K562 (cell line): Measurements from ENCODE around the gene CRTC3. TPM values are rescaled to one million over a fixed set of nuclear protein-coding genes. Genes with fewer than 3 reads are reported as not detected.

Experiments
- ESRRA ChIP-seq: fragments of 450-650 bp; IDR thresholded peaks from 2 replicates; pipeline ENCODE4 v1.6.1; 2014; ENCODE audit warnings: low read depth, mild to moderate bottlenecking, moderate library complexity, borderline replicate concordance
- KDM1A ChIP-seq, 2 experiments: fragments of 450-650 bp; IDR thresholded peaks; 2 replicates each; pipeline ENCODE4 v1.6.1; 2016; ENCODE audit warnings: mild to moderate bottlenecking in 2 of 2
- MAFF ChIP-seq: IDR thresholded peaks from 2 replicates; pipeline ENCODE4 v1.6.1; 2012; ENCODE audit warnings: low read length, improper control_type of control experiment
- MTA1 ChIP-seq: fragments of 450-650 bp; IDR thresholded peaks from 2 replicates; pipeline ENCODE4 v1.6.1; 2017; ENCODE audit warnings: borderline replicate concordance
- NCOR1 ChIP-seq: fragments of 450-650 bp; IDR thresholded peaks from 2 replicates; pipeline ENCODE4 v1.6.1; 2016; ENCODE audit warnings: mild to moderate bottlenecking, moderate library complexity
- PCBP2 ChIP-seq: fragments of 200-400 bp; formaldehyde crosslinking; IDR thresholded peaks from 2 replicates; pipeline ENCODE4 v1.6.1; 2018; ENCODE audit warnings: low read length, low read depth, mild to moderate bottlenecking, moderate library complexity; ENCODE audit not compliant: poor library complexity, severe bottlenecking
- PHTF2 ChIP-seq: fragments of 250-450 bp; sonication (Bioruptor Pico); IDR thresholded peaks from 2 replicates; pipeline ENCODE4 v1.5.0; 2021; ENCODE audit warnings: mild to moderate bottlenecking
- POLR2A ChIP-seq: fragments of 450-650 bp; conservative IDR thresholded peaks from 2 replicates; pipeline ENCODE4 v1.6.1; 2016
- SMARCA4 ChIP-seq: fragments of 450-650 bp; IDR thresholded peaks from 2 replicates; pipeline ENCODE4 v1.6.1; 2016
- ZNF316 ChIP-seq: fragments of 450-650 bp; IDR thresholded peaks from 2 replicates; pipeline ENCODE4 v1.6.1; 2016
- polyA plus RNA-seq, 8 experiments: library from polyadenylated mRNA; depleted of rRNA in 4 of 8; stranded (reverse) in 5 of 8; unstranded in 3 of 8; fragments of >200 nt; fragmentation: Nextera tagmentation in 2 of 8; fragmentation: Illumina TruSeq in 1 of 8; extraction: Ambion mirVana in 2 of 8; extraction: Trizol in 1 of 8; gene quantifications; 2 replicates each; pipeline versions ENCODE4 v1.2.1 to v1.2.3, GENCODE V29; 2011 to 2014; ENCODE audit warnings: inconsistent platforms in 1 of 8, missing spikeins in 1 of 8
- total RNA-seq, 7 experiments: library from RNA; depleted of rRNA in 6 of 7; stranded (reverse); fragments of >200 nt in 6 of 7; fragmentation: Illumina TruSeq in 2 of 7; extraction: Trizol in 2 of 7; gene quantifications; 2 replicates each; pipeline versions ENCODE4 v1.2.1 to v1.2.3, GENCODE V29; 2011 to 2021; ENCODE audit warnings: low replicate concordance in 1 of 7
- TF ChIP-seq, protein P1 (sequence below), 2 experiments: fragments of 200-800 bp in 1 of 2; sonication (Bioruptor generic) in 1 of 2; sonication (generic) in 1 of 2; formaldehyde crosslinking in 1 of 2; IDR thresholded peaks in 1 of 2; conservative IDR thresholded peaks in 1 of 2; 2 replicates each; pipeline versions ENCODE4 v1.5.0 to v1.6.1; 2016 to 2020; ENCODE audit warnings: missing compliant biosample characterization in 1 of 2, missing genetic modification characterization in 1 of 2, missing genetic modification reagents in 1 of 2
- TF ChIP-seq, protein P2 (sequence below): fragments of 450-650 bp; IDR thresholded peaks from 2 replicates; pipeline ENCODE4 v1.6.1; 2017; ENCODE audit warnings: antibody characterized with exemption, mild to moderate bottlenecking

Gene CRTC3
- total and polyA plus RNA-seq, 9 of the 15 experiments (the other 6 are each of a cell fraction or from before 2014, with no cell fraction given) = 1.2 to 19.0 (median 11.6) TPM

DNA sequence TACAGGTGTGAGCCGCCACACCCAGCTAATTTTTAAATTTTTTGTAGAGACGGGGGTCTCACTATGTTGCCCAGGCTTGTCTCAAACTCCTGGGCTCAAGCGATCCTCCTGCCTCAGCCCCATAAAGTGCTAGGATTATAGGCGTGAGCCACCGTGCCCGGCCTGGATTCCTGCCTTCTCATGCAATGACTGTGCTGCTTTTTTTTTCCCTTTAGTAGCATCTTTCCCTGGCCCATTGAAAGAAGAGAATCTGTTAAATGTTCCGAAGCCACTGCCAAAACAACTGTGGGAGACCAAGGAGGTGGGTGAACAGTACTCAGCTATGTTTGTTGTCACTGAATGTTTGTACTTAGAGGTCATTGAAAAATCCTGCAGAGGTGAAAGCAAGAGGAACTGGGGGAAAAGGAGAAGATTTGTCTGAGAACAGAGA is 88.0 kb downstream of the CRTC3 start (continued):
- TF ChIP-seq ESRRA (peak; percentile 90), SMARCA4 (peak; percentile 70), MTA1 (peak; percentile 57; the same call in 1 of the 2 replicates), PHTF2 (CRISPR knock-in tag) (no peak), NCOR1 (no peak), KDM1A (IDR thresholded peaks at IDR 0.05) (peak in 1 of 2 experiments; percentile 58; a peak in 1 of 4 replicates), POLR2A (no peak), PCBP2 (no peak), ZNF316 (peak; percentile 95), MAFF (peak; percentile 66)
- TF ChIP-seq, protein P1, sequence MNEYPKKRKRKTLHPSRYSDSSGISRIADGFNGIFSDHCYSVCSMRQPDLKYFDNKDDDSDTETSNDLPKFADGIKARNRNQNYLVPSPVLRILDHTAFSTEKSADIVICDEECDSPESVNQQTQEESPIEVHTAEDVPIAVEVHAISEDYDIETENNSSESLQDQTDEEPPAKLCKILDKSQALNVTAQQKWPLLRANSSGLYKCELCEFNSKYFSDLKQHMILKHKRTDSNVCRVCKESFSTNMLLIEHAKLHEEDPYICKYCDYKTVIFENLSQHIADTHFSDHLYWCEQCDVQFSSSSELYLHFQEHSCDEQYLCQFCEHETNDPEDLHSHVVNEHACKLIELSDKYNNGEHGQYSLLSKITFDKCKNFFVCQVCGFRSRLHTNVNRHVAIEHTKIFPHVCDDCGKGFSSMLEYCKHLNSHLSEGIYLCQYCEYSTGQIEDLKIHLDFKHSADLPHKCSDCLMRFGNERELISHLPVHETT (CRISPR knock-in tag; conservative IDR thresholded peaks at IDR 0.05 in 1 of 2, IDR thresholded peaks at IDR 0.05 in 1 of 2) = 0 out of 4 replicates have a peak, but pooled peaks of 1 of the 2 experiments have one; percentile 33
- TF ChIP-seq, protein P2, sequence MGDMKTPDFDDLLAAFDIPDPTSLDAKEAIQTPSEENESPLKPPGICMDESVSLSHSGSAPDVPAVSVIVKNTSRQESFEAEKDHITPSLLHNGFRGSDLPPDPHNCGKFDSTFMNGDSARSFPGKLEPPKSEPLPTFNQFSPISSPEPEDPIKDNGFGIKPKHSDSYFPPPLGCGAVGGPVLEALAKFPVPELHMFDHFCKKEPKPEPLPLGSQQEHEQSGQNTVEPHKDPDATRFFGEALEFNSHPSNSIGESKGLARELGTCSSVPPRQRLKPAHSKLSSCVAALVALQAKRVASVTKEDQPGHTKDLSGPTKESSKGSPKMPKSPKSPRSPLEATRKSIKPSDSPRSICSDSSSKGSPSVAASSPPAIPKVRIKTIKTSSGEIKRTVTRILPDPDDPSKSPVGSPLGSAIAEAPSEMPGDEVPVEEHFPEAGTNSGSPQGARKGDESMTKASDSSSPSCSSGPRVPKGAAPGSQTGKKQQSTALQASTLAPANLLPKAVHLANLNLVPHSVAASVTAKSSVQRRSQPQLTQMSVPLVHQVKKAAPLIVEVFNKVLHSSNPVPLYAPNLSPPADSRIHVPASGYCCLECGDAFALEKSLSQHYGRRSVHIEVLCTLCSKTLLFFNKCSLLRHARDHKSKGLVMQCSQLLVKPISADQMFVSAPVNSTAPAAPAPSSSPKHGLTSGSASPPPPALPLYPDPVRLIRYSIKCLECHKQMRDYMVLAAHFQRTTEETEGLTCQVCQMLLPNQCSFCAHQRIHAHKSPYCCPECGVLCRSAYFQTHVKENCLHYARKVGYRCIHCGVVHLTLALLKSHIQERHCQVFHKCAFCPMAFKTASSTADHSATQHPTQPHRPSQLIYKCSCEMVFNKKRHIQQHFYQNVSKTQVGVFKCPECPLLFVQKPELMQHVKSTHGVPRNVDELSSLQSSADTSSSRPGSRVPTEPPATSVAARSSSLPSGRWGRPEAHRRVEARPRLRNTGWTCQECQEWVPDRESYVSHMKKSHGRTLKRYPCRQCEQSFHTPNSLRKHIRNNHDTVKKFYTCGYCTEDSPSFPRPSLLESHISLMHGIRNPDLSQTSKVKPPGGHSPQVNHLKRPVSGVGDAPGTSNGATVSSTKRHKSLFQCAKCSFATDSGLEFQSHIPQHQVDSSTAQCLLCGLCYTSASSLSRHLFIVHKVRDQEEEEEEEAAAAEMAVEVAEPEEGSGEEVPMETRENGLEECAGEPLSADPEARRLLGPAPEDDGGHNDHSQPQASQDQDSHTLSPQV = 0 out of 2 replicates have a peak, but pooled peaks have one; percentile 35
